Rectal smooth muscle tissue (tissue), 1 donor: ENCODE results near the gene NUDT2.
"Not testable (repeated sequence)": the region's sequence is repeated elsewhere in the genome, so short reads cannot be mapped to it uniquely, and the experiment has no call there.

ENCODE experiments used
- H3K27ac ChIP-seq: one replicate; pipeline ENCODE4 v1.7.0; 2013; ENCODE audit warnings: low read depth, low read length, inconsistent platforms
- H3K27me3 ChIP-seq: one replicate; pipeline ENCODE4 v1.7.0; 2013; ENCODE audit warnings: low read length; ENCODE audit not compliant: control insufficient read depth, insufficient read depth
- H3K36me3 ChIP-seq: one replicate; pipeline ENCODE4 v1.7.0; 2013; ENCODE audit warnings: low read length; ENCODE audit not compliant: control insufficient read depth, insufficient read depth
- H3K4me1 ChIP-seq: one replicate; pipeline ENCODE4 v1.7.0; 2013; ENCODE audit warnings: low read length; ENCODE audit not compliant: control insufficient read depth, insufficient read depth
- H3K4me3 ChIP-seq: one replicate; pipeline ENCODE4 v1.7.0; 2013; ENCODE audit warnings: low read length
- H3K9ac ChIP-seq: one replicate; pipeline ENCODE4 v1.7.0; 2013; ENCODE audit warnings: low read length

NUDT2 gene

GRCh38 chr9:34365282-34365681, 35.9 kb downstream of the NUDT2 start:
- no peak overlapping the region for H3K27ac ChIP-seq
- peaks cover 1% of the 10 kb centered on the region for H3K4me1 ChIP-seq
- no peak overlapping the region for H3K4me3 ChIP-seq
- no peaks in the 10 kb centered on the region for H3K27me3 ChIP-seq
- H3K36me3 ChIP-seq = peaks cover 10% of the 10 kb centered on the region
- H3K9ac ChIP-seq = no peak overlapping the region

DNA sequence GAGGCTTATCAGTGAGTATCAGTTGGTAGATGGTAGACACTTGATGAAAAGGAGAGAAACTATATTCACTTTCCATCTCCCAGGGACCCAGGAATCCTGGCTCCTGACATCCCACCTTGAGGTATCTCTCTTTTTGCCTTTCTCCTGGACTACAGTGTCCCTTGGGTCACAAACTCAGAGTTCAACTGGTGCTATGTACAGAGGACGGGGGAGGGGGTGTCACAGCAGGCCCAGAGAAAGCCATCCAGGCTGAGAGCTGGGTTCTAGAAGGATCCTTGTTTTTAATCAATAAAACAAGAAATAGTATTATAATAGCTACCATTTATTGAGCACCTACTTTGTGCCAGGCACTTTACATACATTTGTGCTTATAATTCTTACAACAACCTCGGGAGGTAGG, 37.0 kb downstream of the NUDT2 start:
- H3K27ac ChIP-seq = no peak overlapping the region
- peaks cover 4% of the 10 kb centered on the region for H3K4me1 ChIP-seq
- no peaks in the 10 kb centered on the region for H3K27me3 ChIP-seq
- peaks cover 14% of the 10 kb centered on the region for H3K36me3 ChIP-seq
- H3K4me3 ChIP-seq = no peak overlapping the region
- H3K9ac ChIP-seq = no peak overlapping the region

GRCh38 chr9:34367751-34368410, 38.5 kb downstream of the NUDT2 start:
- not testable (repeated sequence) for H3K27ac ChIP-seq, H3K4me1 ChIP-seq, H3K27me3 ChIP-seq, H3K9ac ChIP-seq, H3K4me3 ChIP-seq
- peaks cover 14% of the 10 kb centered on the region for H3K36me3 ChIP-seq

- not testable (repeated sequence) for H3K27me3 ChIP-seq, H3K27ac ChIP-seq, H3K9ac ChIP-seq, H3K4me3 ChIP-seq, H3K4me1 ChIP-seq
- peaks cover 14% of the 10 kb centered on the region for H3K36me3 ChIP-seq
These were observed 39.4 kb downstream of the NUDT2 start for GRCh38 chr9:34368796-34369195.

GRCh38 chr9:34369636-34370035, 40.3 kb downstream of the NUDT2 start:
- peaks cover 14% of the 10 kb centered on the region for H3K36me3 ChIP-seq
- H3K27me3 ChIP-seq = no peaks in the 10 kb centered on the region
- H3K27ac ChIP-seq = no peak overlapping the region
- H3K4me1 ChIP-seq = peaks cover 4% of the 10 kb centered on the region
- no peak overlapping the region for H3K4me3 ChIP-seq
- H3K9ac ChIP-seq = no peak overlapping the region

- H3K4me1 ChIP-seq = peaks cover 4% of the 10 kb centered on the region
- no peak overlapping the region for H3K4me3 ChIP-seq
- peaks cover 14% of the 10 kb centered on the region for H3K36me3 ChIP-seq
- no peak overlapping the region for H3K9ac ChIP-seq
- no peaks in the 10 kb centered on the region for H3K27me3 ChIP-seq
- H3K27ac ChIP-seq = no peak overlapping the region
These were observed 41.1 kb downstream of the NUDT2 start for GRCh38 chr9:34370335-34370969.

GRCh38 chr9:34370970-34371880, 41.9 kb downstream of the NUDT2 start:
- H3K27ac ChIP-seq = no peak overlapping the region
- H3K9ac ChIP-seq = no peak overlapping the region
- no peaks in the 10 kb centered on the region for H3K27me3 ChIP-seq
- H3K36me3 ChIP-seq = peaks cover 14% of the 10 kb centered on the region
- H3K4me1 ChIP-seq = peaks cover 7% of the 10 kb centered on the region
- H3K4me3 ChIP-seq = no peak overlapping the region

- H3K27ac ChIP-seq = no peak overlapping the region
- peaks cover 7% of the 10 kb centered on the region for H3K4me1 ChIP-seq
- no peak overlapping the region for H3K4me3 ChIP-seq
- no peaks in the 10 kb centered on the region for H3K27me3 ChIP-seq
- H3K9ac ChIP-seq = no peak overlapping the region
- H3K36me3 ChIP-seq = peaks cover 14% of the 10 kb centered on the region
These were observed 42.6 kb downstream of the NUDT2 start for GRCh38 chr9:34371886-34372466.

DNA sequence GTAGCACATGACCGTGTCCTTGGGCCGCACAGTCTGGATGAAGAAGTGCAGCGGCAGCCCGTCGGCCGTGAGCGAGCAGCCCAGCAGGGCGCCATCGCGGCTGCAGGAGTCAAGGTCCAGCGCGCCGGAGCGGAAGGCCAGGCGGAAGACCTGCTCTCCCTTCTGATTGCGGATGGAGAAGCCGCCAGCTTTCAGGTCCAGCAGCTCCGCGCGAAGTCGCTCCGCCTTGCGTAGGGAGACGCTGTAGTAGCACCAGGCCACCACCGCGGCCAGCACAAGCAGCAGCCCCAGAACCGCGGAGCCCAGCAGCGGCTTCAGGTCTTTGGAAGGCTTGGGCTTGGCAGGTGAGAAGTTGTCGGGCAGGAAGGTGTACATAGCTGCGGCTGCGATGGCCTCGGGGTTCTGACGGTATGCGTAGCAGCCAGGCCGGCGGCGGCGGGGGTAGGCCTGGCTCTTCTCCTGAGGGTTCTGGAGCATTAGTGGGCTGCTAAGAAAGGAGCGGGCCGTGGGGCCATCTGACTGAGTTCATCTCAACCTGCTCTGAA, 43.2 kb downstream of the NUDT2 start:
- Histone ChIP-seq H3K4me1 (peaks cover 7% of the 10 kb centered on the region), H3K9ac (no peak overlapping the region), H3K27ac (no peak overlapping the region), H3K27me3 (no peaks in the 10 kb centered on the region), H3K36me3 (peaks cover 12% of the 10 kb centered on the region), H3K4me3 (no peak overlapping the region)

DNA sequence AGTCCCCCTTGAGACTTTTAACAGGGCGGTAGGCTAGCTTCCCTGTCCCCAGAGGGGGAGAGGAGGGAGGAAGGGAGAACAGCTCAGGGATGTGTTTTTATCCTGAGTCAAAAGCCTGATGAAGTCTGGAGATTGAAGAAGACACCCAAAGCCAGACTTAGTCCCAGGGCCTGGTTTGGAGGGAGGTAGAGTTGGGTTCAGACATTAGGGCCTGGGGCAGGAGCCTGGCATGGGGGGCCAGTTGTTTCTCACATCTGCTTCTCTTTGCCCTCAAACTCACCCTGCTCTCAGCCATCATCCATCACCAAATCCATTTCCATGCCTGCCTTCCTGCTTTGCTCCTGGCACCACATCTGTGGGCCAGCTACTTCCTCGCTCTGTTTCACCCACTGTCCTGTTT, 44.4 kb downstream of the NUDT2 start:
- Histone ChIP-seq H3K27me3 (no peaks in the 10 kb centered on the region), H3K9ac (no peak overlapping the region), H3K27ac (no peak overlapping the region), H3K4me3 (no peak overlapping the region), H3K4me1 (peaks cover 7% of the 10 kb centered on the region), H3K36me3 (peaks cover 9% of the 10 kb centered on the region)

DNA sequence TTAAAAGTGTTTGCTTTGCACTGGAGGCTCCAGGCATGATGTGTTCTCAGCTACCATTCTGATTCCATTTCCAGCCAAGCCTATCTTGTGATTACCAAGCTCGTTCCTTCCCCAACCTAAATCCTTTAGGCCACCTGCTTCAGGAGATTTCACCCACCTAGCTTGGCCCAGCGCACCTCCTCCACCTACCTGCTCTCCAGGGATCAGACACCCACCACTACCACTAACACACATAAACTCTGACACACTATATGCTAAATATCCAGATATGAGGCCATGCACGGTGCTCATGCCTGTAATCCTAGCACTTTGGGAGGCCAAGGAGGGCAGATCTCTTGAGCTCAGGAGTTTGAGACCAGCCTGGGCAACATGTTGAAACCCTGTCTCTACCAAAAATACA, 45.0 kb downstream of the NUDT2 start:
- Histone ChIP-seq H3K27ac (no peak overlapping the region), H3K4me3 (peak overlapping the region; percentile 28), H3K27me3 (no peaks in the 10 kb centered on the region), H3K36me3 (peaks cover 9% of the 10 kb centered on the region), H3K4me1 (peaks cover 12% of the 10 kb centered on the region), H3K9ac (no peak overlapping the region)

DNA sequence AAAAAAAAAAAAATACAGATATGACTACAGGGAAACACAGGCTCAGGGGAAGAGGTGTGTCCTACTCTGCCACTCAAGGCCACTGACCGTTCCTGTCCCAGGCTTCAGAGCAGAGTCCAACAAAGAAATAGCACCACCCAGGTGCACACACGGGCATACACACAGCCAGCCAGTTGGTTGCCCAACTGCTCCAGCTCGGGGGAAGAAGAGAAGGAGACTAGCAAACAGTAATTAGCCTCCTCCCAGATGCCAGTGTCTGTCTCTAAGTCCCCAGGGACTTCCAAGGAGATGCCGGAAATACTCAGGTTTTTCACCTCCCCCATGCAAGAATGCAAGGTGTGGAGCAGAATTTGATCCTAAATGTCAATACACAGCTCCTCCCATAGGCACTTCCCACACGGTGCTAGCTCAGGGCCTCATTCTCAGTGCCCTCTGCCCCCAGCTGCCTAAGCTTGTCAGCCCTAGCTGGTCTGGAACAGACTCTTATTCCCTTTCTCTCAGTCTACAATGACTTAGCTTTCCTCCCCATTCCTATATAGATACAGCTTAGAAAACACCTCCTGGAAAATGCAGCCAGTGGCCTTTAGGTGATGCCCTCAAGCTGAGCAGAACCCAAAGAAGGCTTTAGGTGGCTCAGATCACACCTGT, 45.7 kb downstream of the NUDT2 start:
- H3K27me3 ChIP-seq = no peaks in the 10 kb centered on the region
- no peak overlapping the region for H3K9ac ChIP-seq
- H3K27ac ChIP-seq = no peak overlapping the region
- H3K4me3 ChIP-seq = no peak overlapping the region
- H3K36me3 ChIP-seq = peaks cover 7% of the 10 kb centered on the region
- peaks cover 18% of the 10 kb centered on the region for H3K4me1 ChIP-seq
